ENCODE measurements around the gene OR6K3.

The OR6K3 gene

DNA sequence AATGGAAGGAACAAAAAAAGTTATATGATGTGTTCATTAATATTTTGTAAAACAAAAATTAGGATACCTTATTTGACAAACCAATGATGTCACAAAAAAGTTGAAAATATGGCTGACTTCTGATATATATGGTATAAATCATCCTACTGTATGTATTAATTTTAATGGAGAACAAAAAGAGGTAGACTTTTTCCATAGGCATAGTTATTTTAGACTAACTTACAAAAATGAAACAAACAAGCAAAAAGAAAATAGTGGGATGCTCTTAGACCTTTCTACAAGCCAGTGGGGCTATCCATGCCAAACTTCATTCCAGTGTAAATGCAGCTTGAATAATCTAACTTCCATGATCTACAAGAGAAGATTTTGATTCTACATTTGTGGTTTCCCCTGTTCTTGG is 33.5 kb downstream of the OR6K3 start:
- TF ChIP-seq ZFX (IDR thresholded peaks at IDR 0.05; ENCODE audit: borderline replicate concordance), result no peak
- no peak overlapping the region for H3K27ac ChIP-seq

DNA sequence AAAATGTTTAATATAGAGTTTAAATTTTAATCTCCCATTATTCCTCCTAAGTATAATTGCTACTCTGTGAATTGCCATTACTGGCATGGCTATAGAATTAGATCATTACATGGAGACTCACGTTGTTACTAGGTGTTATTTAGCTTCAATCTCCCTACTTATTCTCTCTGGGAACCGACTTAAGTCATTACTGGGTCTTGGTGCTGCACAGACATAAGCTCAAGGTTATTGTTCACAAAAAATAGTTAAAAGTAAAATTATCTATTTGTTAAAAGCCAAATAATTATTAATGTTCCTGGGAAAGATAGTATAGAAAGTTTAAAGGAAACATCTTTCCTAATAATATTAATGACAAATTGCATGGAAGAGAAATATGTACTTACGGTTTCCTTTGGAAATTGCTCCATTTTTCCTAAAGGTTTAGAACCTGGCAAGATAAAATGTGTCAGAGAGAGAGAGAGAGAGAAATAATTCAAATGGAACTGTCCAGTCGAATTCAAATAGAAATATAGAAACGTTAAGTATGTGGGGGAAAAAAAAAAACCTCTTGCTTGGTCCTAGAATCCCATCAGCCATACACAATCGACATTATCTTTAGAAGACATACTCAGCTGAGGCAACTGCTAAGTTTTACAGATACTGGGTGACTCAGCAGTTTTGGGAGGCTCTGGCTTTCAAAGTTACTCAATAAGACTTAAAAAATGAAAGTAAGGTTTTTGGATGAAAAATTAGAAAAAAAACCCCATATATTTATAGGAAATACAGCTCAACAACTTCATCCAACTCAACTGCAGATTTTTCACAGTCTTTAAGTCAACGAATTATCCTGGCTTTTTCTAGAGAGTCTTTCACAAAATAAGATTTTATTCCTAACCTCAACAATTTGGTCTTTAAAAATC is 34.2 kb downstream of the OR6K3 start, which contains the start of gene SPTA1:
SPTA1 (minus strand) TSS at position 605 of the 899 bp plus-strand sequence; CDS start at position 407, 198 bp downstream.
- TF ChIP-seq, protein P1, sequence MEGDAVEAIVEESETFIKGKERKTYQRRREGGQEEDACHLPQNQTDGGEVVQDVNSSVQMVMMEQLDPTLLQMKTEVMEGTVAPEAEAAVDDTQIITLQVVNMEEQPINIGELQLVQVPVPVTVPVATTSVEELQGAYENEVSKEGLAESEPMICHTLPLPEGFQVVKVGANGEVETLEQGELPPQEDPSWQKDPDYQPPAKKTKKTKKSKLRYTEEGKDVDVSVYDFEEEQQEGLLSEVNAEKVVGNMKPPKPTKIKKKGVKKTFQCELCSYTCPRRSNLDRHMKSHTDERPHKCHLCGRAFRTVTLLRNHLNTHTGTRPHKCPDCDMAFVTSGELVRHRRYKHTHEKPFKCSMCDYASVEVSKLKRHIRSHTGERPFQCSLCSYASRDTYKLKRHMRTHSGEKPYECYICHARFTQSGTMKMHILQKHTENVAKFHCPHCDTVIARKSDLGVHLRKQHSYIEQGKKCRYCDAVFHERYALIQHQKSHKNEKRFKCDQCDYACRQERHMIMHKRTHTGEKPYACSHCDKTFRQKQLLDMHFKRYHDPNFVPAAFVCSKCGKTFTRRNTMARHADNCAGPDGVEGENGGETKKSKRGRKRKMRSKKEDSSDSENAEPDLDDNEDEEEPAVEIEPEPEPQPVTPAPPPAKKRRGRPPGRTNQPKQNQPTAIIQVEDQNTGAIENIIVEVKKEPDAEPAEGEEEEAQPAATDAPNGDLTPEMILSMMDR (IDR thresholded peaks at IDR 0.05), result no peak
- no peak for TF ChIP-seq ZFX (IDR thresholded peaks at IDR 0.05; ENCODE audit: borderline replicate concordance)
- no peak within 1 kb of the TSS for H3K27ac ChIP-seq

DNA sequence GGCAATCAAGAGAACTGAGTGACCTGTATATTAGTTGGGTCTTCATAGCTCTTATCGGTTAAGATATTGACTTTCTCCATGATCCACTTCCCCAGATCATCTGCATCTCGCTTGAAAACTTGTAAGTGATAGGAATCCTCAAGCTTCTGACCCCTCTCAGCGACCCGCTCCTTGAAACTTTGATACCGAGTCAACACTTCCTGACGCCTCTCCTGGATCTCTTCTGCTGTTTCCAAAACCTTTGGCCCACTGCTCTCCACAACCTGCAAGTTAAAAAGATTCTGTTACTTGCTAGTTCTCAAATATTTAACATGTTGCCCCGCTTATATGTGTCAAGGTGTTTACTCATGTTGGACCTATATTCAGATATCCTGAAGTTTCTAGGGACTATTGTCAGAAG is 35.4 kb downstream of the OR6K3 start:
- TF ChIP-seq, protein P1 (IDR thresholded peaks at IDR 0.05), result no peak
- TF ChIP-seq ZFX (IDR thresholded peaks at IDR 0.05; ENCODE audit: borderline replicate concordance), result no peak

DNA sequence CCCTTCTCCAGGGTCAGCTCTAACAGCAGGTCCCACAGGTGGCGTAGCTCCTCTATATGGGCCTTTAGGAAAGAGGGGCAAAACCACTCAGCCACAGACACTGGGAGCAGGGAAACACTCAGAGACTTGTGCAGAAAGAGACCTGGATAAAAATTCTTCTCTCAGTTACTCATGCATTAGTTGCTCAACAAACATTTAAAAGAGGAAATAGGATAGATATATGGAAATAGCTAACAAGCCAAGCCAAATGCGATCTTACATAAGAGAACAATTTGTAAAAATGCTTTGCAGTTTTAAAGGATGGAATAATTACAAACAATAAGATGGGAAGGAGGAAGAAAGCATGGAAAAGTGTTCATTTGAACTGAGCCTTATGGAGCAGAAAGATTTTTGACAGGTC is 38.9 kb downstream of the OR6K3 start:
- no peak overlapping the region for H3K27ac ChIP-seq
- TF ChIP-seq ZFX (IDR thresholded peaks at IDR 0.05; ENCODE audit: borderline replicate concordance), result no peak
- TF ChIP-seq, protein P1 (IDR thresholded peaks at IDR 0.05), result no peak

More for the DNA sequence above, 35.4 kb downstream of the OR6K3 start:
- H3K27ac ChIP-seq, result no peak overlapping the region

DNA sequence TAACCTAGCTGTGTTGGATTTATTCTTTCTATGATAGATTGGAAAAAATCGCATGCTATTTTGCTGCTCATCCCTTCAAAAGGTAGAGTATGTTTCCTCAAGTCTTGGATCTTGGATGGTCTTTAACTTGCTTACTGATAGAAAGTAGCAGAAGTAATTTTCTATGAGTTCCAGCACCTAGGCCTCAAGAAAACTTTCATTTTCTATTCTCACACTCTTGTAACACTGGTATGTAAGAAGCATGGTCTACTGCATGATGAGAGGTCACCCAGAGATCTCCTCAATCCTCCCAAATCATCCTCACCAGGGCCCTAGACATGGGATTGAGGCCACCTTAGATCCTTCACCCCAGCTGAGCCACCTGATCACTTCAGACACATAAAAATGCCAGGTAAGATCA is 41.2 kb downstream of the OR6K3 start:
- no peak overlapping the region for H3K27ac ChIP-seq
- TF ChIP-seq ZFX (IDR thresholded peaks at IDR 0.05; ENCODE audit: borderline replicate concordance), result no peak
- TF ChIP-seq, protein P1 (IDR thresholded peaks at IDR 0.05), result no peak

DNA sequence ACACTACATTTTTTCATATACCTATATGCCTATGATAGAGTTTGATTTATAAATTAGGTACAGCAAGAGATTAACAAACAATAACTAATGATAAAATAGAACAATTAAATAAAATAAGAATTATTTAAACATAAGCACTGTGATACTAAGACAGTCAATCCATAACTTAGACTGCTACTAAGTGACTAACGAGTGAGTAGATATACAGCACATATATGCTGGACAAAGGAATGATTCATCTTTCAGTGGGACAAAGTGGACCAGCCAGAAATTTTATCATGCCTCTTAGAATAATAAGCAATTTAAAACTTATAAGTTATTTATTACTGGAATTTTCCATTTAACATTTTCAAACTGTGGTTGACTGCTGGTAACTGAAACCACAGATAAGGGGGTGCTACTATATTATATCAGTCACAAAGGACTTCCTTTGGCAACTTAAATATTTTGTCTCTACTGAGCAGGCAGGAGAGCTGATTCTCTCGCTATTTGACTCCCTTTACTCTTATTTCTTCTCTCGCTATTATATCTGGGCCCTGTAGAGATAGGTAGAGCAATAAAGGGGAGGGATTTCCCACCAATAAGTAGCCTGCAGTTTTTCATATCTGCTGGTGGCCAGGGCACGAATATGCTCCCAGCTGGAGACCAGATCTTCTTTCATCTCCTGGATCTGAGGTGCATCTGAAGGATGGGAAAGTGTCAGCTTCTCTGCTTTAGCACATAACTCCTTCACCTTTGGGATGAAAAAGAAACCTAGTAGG is 44.8 kb downstream of the OR6K3 start:
- no peak for TF ChIP-seq ZFX (IDR thresholded peaks at IDR 0.05; ENCODE audit: borderline replicate concordance)
- TF ChIP-seq, protein P1 (IDR thresholded peaks at IDR 0.05), result no peak

DNA sequence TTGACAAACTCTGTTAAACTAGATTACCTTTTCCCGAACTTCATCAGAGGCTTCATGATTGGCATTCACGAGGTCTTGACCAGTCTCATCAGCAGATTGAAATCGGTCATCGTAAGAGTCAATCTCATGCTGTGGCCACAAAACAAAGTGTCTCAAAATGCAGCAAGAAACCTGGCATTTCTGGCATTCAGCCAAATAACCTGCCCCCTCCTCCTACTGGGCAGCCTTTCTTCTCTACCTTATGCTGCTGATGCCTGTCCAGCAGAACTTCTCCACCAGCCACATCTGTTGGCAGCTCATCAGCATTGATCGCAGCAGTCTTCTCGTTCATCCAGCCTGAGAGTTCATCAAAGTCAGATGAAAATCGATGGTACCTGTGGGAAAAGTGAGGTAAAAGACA is 46.2 kb downstream of the OR6K3 start:
- TF ChIP-seq, protein P1 (IDR thresholded peaks at IDR 0.05), result no peak
- TF ChIP-seq ZFX (IDR thresholded peaks at IDR 0.05; ENCODE audit: borderline replicate concordance), result no peak
- H3K27ac ChIP-seq, result no peak overlapping the region

More for the DNA sequence above, 44.8 kb downstream of the OR6K3 start:
- no peak overlapping the region for H3K27ac ChIP-seq
